DMS 273 treated with DMSO at 0.1 percent for 48 hours (cell line): ENCODE results near the gene RBM41.
"Not testable (repeated sequence)": the region's sequence is repeated elsewhere in the genome, so short reads cannot be mapped to it uniquely, and the experiment has no call there.

Experiments
- DNase-seq: peaks from one replicate; lab custom pipeline; 2025; lab: John Stamatoyannopoulos, UW

RBM41 gene

GRCh38 chrX:107118322-107119147 lies at the start of gene RBM41:
Gene RBM41, minus strand, starts transcription at chrX:107118822. Its CDS starts 49 bp downstream, at chrX:107118773.
- DNase-seq: peak; percentile 53

- no peak for DNase-seq
These were observed 49.6 kb upstream of the RBM41 start for GRCh38 chrX:107168257-107168656.

DNA sequence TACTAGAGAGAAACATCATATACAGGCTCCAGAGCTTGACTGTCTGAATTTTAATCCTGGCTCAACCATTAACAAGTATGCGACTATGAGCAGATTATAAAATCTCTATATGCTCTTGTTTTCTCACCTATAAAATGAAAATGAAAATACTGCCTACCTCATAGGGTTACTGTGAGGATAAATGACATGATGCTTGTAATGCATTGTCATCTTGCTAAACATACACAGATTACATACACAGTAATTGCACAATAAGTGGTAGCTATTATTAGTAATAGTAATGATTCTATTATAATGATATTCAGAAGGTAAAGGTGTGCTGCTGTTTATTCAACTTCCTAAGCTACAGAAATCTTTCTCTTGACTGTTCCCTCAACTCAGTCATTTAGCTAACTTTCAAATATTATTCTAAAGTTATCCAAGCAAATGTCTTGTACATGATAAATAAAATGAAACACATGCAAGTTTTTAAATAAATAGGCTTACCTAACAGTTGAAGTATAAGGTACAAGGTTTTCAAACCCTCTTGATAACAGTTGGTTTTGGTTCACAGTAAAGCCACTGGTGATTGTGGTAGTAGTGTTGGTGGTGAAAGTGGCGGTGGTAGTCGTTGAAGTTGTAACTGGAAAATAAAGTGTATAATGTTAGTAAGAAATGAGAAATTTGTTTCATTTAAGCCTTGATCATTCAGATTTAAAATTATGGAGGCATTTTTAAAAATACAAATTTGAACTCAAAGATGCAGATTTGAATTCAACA lies 48.7 kb upstream of the RBM41 start:
- no peak for DNase-seq

DNA sequence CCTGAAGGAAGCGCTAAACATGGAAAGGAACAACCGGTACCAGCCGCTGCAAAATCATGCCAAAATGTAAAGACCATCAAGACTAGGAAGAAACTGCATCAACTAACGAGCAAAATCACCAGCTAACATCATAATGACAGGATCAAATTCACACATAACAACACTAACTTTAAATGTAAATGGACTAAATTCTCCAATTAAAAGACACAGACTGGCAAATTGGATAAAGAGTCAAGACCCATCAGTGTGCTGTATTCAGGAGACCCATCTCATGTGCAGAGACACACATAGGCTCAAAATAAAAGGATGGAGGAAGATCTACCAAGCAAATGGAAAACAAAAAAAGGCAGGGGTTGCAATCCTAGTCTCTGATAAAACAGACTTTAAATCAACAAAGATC lies 39.0 kb upstream of the RBM41 start:
- DNase-seq: not testable (repeated sequence)

- not testable (repeated sequence) for DNase-seq
These were observed 37.2 kb upstream of the RBM41 start for GRCh38 chrX:107155621-107156430.

DNA sequence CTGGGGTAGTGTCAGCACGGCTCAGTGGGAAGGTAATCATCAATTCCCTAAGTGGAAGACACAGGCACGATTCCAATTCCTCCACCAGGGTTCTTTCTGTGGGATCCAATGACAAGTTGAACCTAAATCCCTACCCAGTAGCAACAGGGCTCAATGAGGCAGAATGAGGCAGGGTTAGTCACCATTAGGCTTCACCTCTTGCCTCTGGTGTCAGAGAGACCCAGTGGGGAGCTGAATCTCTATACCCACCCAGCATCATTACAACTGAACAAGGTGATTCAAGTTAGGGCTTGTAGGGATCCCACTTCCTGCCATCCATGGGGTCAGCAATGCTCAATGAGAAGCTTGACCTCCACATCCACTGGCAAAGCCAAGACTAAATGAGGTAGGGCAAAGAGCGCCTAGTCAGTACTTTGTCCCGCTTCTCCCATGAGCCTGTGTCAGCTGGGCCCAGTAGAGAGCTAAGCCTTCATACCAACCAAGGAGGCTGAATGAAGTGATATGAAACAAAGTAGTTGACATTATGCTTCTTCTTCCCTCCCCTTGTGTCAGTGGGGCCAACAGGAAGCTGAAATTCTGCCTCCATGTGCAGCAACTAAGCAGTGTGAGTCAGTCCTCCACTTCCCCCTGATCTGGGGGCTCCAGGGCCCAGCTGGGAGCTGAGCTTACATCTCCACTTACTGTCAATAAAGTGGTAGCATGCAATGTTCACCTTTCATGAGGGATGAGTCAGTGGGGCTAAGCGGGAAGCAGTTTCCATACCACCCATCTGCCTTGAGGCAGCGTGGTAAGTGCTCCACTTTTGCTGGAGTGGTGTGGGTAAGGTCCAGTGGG lies 36.4 kb upstream of the RBM41 start:
- no peak for DNase-seq

GRCh38 chrX:107153005-107153404 lies 34.4 kb upstream of the RBM41 start:
- DNase-seq: no peak

DNA sequence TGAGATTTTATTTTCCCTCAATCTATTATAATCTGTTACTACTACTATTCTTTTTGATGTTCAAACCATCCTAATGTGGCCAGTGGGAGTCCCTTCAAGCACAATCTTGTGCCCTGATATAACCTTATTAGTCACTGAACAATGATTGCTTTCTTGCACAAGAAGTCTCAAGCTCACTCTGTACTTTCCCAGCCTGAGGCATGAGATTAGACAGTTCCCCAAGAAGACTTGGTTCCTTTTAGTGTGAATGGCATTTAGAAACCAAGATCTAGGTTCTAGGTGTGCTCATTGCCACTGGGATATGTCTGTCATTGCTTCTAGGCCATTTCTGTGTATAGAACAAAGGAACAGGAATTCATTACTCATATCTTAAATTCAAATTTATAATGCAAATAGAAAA lies 28.0 kb upstream of the RBM41 start:
- no peak for DNase-seq

DNA sequence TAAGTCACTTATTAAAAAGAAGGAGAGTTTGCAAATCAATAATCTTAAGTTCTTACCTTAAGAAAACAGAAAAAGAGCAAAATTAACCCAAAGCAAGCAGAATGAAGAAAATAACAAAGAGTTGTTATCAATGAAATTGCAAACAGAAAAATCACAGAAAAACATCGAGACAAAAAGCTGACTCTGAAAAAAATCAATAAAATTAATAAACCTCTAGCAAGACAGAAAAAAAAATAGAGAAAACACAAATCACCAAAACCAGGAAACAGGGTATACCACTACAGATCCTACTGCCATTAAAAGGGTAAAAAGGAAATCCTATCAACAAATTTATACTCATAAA lies 17.3 kb upstream of the RBM41 start:
- no peak for DNase-seq

DNA sequence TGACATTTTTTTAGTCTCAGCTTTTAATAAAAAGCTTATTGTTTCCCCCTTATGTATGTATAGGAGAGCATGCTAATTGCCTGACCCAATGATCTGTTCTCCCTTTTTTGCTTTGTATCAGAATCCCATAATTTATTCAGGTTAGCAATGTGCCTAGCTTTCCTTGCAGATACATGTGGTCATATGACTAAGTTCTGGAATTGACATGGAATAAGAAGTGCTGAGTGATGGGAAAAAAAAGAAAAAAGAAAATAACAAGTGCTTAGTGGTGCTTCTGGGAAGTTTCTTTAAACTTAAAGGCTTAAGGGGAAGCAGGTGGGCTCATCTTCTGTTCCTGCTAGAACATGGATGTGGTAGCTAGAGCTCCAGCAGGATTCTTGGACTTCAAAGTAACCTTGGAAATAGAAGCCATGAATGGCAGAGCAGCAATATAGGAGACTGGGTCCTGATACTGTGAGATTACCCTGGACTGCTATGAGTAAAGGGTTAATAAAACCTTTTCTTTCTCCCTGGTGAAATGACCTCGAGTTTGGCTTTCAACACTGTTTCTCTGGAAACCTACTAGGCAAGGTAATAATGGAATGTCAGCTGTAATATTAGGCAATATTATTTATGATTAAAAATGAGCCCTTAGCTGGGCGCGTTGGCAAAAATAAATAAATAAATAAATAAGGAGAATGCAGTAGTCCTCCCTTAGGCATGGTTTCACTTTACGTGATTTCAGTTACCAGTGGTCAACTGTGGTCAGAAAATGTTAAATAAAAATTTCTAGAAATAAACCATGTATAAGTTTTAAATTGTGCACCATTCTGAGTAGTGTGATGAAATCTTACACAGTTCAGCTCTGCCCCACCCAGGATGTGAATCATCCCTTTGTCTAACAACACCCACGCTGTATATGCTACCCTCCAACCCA lies 16.7 kb upstream of the RBM41 start:
- no peak for DNase-seq

DNA sequence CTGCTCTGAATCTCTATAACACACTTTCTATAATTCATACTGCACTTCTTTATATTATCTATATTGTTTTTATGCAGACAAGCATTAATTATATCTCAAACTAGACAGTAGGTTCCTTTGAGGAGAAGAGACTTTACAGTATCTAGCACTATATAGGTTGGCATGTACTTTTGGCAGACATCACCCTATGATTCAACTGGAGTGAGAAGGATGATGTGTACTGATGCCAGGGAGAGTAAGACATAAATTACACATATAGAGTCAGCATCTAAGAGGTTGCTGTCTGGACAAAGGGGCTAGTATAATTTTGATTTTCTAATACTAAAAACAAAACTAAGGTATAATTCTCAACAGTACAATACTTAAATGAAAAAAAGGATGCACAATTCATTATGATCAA lies 5.1 kb upstream of the RBM41 start:
- no peak for DNase-seq

- no peak for DNase-seq
These were observed 661 bp upstream of the RBM41 start for GRCh38 chrX:107119283-107119682.

GRCh38 chrX:107117993-107118321 lies 665 bp downstream of the RBM41 start:
- DNase-seq: no peak

DNA sequence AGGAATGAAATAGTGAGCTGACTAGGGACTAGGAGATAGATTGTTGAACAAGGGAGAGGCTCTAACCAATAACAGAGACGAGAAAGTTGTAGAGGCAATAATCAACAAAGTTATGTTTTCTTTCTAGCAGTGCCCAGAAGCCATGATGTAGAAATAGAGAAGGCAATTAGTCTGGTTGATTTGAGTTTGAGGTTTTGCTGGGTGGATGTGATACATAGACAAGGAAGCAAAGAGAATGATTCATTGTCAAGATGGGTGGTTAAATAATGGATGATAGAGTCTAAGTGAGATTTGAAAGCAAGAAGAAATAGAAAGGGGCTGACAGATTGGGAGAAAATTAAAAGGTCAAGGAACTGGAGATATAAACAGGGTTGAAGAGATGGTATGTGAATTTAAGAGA lies 11.2 kb downstream of the RBM41 start:
- DNase-seq: no peak

DNA sequence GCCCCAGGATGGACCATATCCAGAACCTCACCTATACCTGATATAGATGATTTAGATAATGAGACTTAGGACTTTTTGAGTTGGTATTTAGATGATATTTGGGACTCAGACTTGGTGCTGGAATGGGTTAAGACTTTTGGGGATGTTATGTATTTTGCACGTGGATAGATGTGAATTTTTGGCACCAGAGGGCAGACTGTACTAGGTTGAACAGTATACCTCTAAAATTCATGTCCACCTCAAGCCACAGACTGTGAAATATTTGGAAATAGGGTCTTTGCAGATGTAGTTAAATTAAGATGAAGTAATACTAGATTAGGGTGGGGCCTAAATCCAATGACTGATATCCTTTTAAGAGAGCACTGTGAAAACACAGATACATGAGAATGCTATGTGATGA lies 15.6 kb downstream of the RBM41 start:
- DNase-seq: no peak

DNA sequence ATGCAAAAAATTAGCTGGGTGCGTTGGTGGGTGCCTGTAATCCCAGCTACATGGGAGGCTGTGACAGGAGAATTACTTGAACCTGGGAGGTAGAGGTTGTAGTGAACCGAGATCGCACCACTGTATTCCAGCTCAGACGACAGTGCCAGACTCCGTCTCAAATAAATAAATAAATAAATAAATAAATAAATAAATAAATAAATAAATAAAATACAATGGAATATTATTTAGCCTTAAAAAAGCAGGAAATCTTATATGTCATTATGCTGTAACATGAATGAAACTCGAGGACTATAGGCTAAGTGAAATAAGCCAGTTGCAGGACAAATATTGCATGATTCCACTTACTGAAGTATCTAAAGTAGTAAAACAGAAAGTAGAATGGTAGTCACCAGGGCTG lies 42.5 kb downstream of the RBM41 start:
- DNase-seq: no peak

GRCh38 chrX:107057731-107058130 lies 60.9 kb downstream of the RBM41 start:
- DNase-seq: not testable (repeated sequence)

DNA sequence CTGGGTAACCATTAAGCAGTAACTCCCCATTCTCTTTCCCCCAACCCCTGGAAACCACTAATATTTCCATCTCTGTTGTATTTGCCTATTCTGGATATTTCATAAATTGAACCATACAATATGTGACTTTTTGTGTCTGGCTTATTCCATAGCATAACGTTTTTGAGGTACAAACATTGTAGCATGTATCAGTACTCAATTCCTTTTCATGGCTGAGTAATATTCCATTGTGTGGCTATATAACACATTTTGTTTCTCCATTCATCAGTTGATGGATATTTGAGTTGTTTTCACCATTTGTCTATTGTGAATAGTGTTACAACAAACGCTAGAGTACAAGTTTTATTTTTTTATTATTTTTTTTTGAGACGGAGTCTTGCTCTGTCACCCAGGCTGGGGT lies 63.6 kb downstream of the RBM41 start:
- no peak for DNase-seq

DNA sequence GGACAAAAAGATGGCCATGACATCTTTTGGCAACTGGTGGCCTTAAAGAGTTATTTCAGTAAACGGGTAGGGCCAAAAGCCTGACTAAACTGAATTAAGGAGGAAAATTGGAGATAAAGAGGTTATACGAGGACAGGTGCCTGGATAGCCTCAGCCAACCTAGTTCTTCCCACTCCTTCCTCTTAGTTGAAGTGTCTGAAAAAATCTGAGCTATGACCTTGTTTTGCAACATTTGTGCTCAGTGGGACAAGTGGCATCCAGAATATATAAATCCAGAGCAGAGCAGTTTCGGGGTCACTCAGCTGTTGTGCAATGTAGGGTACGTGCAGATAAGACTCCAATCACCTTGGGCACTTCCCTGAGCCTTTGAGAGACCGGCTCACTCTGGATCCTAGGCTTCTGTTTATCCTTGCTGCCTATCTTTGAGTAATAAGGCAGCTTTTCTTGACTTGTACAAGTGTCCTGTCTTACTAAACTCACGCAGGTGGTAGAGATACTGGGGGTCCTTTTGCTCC lies 68.4 kb downstream of the RBM41 start:
- DNase-seq: no peak

GRCh38 chrX:107047622-107048021 lies 71.0 kb downstream of the RBM41 start:
- no peak for DNase-seq

- DNase-seq: no peak
These were observed 88.9 kb downstream of the RBM41 start for GRCh38 chrX:107029752-107030151.
